Neutrophil (primary cell): ENCODE data around the gene MCF2L.

Experiments
- H3K27ac ChIP-seq: fragments of 200-600 bp; sonication (generic); 2 replicates; pipeline ENCODE4 v1.5.1; 2016; ENCODE audit warnings: mild to moderate bottlenecking, moderate library complexity
- H3K27me3 ChIP-seq: fragments of 200-600 bp; sonication (generic); 2 replicates; pipeline ENCODE4 v1.6.0; 2016; ENCODE audit warnings: mild to moderate bottlenecking
- H3K36me3 ChIP-seq: fragments of 200-600 bp; sonication (generic); 2 replicates; pipeline ENCODE4 v1.5.1; 2017
- H3K4me1 ChIP-seq, 2 experiments: fragments of 200-600 bp in 1 of 2; sonication (generic) in 1 of 2; 1 replicate in 1 of 2; 2 replicates in 1 of 2; pipeline versions ENCODE4 v1.5.1 to v1.6.1; 2013 to 2016; ENCODE audit warnings: low read depth in 1 of 2, low read length in 1 of 2, mild to moderate bottlenecking in 1 of 2, moderate library complexity in 1 of 2; ENCODE audit not compliant: control insufficient read depth in 1 of 2, insufficient read depth in 1 of 2
- H3K4me3 ChIP-seq, 2 experiments: fragments of 200-600 bp in 1 of 2; sonication (generic) in 1 of 2; 1 replicate in 1 of 2; 2 replicates in 1 of 2; pipeline ENCODE4 v1.5.1; 2013 to 2016; ENCODE audit warnings: low read depth in 1 of 2, low read length in 1 of 2, mild to moderate bottlenecking in 1 of 2, moderate library complexity in 1 of 2
- H3K9me3 ChIP-seq: fragments of 200-600 bp; sonication (generic); 2 replicates; pipeline ENCODE4 v1.5.1; 2016
- TF ChIP-seq, protein P1 (sequence below): fragments of 200-600 bp; sonication (generic); IDR thresholded peaks from 2 replicates; pipeline ENCODE4 v1.5.1; 2016; ENCODE audit warnings: antibody characterized with exemption

MCF2L gene

GRCh38 chr13:112957295-112957677 is 11.7 kb upstream of the MCF2L start:
- H3K4me3 ChIP-seq: no peak overlapping the region
- no peaks in the 10 kb centered on the region for H3K4me1 ChIP-seq
- no peaks in the 10 kb centered on the region for H3K9me3 ChIP-seq
- H3K27me3 ChIP-seq: peaks cover 7% of the 10 kb centered on the region
- TF ChIP-seq, protein P1, sequence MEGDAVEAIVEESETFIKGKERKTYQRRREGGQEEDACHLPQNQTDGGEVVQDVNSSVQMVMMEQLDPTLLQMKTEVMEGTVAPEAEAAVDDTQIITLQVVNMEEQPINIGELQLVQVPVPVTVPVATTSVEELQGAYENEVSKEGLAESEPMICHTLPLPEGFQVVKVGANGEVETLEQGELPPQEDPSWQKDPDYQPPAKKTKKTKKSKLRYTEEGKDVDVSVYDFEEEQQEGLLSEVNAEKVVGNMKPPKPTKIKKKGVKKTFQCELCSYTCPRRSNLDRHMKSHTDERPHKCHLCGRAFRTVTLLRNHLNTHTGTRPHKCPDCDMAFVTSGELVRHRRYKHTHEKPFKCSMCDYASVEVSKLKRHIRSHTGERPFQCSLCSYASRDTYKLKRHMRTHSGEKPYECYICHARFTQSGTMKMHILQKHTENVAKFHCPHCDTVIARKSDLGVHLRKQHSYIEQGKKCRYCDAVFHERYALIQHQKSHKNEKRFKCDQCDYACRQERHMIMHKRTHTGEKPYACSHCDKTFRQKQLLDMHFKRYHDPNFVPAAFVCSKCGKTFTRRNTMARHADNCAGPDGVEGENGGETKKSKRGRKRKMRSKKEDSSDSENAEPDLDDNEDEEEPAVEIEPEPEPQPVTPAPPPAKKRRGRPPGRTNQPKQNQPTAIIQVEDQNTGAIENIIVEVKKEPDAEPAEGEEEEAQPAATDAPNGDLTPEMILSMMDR: no peak
- H3K36me3 ChIP-seq: no peaks in the 10 kb centered on the region
- no peak overlapping the region for H3K27ac ChIP-seq

GRCh38 chr13:112958127-112958989 is 10.7 kb upstream of the MCF2L start:
- Histone ChIP-seq H3K27ac (no peak overlapping the region), H3K27me3 (no peaks in the 10 kb centered on the region), H3K9me3 (no peaks in the 10 kb centered on the region), H3K4me1 (no peaks in the 10 kb centered on the region), H3K36me3 (no peaks in the 10 kb centered on the region), H3K4me3 (no peak overlapping the region)
- TF ChIP-seq, protein P1: no peak

GRCh38 chr13:112959206-112959605 is 9.8 kb upstream of the MCF2L start:
- H3K9me3 ChIP-seq: no peaks in the 10 kb centered on the region
- H3K27me3 ChIP-seq: no peaks in the 10 kb centered on the region
- no peaks in the 10 kb centered on the region for H3K36me3 ChIP-seq
- H3K4me1 ChIP-seq: no peaks in the 10 kb centered on the region
- H3K4me3 ChIP-seq: no peak overlapping the region
- H3K27ac ChIP-seq: no peak overlapping the region
- TF ChIP-seq, protein P1: no peak

- H3K9me3 ChIP-seq: no peaks in the 10 kb centered on the region
- no peak overlapping the region for H3K4me3 ChIP-seq
- no peaks in the 10 kb centered on the region for H3K36me3 ChIP-seq
- H3K27me3 ChIP-seq: peaks cover 3% of the 10 kb centered on the region
- no peaks in the 10 kb centered on the region for H3K4me1 ChIP-seq
- no peak overlapping the region for H3K27ac ChIP-seq
- TF ChIP-seq, protein P1: no peak
These were observed 9.1 kb upstream of the MCF2L start for GRCh38 chr13:112959701-112960542.

DNA sequence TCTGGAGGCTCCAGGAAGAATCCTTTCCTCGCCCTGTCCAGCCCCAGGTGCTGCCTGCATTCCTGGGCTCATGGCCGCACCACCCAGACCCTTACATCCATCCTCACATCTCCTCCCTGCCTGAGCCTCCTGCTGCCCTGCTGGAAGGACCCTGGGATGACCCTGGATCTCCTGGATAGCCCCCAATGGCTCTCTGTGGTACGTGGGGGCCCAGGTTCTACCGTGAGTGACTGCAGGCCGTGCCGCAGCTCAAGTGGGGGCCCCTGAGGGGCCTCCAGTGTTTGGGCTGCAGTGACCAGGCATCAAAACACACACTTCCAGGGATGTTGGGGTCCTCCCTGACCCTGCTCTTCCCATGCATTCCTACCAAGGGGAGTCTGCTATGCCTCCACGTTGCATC is 8.3 kb upstream of the MCF2L start:
- no peak overlapping the region for H3K27ac ChIP-seq
- H3K4me1 ChIP-seq: no peaks in the 10 kb centered on the region
- H3K27me3 ChIP-seq: peaks cover 10% of the 10 kb centered on the region
- no peak overlapping the region for H3K4me3 ChIP-seq
- TF ChIP-seq, protein P1: no peak
- H3K9me3 ChIP-seq: no peaks in the 10 kb centered on the region
- H3K36me3 ChIP-seq: no peaks in the 10 kb centered on the region
